GM23248 (cell line): Measurements from ENCODE around the gene CTBP2. TPM values are rescaled to one million over a fixed set of nuclear protein-coding genes. Genes with fewer than 3 reads are reported as not detected.

Experiments used
- DNase-seq: peaks from one replicate; pipeline ENCODE4 v3.0.0-alpha.2; 2015
- H2AFZ ChIP-seq: fragments of 200-600 bp; sonication (generic); 2 replicates; pipeline ENCODE4 v1.6.1; 2016; ENCODE audit warnings: antibody characterized with exemption
- H3F3A ChIP-seq: fragments of 200-600 bp; sonication (generic); 2 replicates; pipeline ENCODE4 v1.6.1; 2016; ENCODE audit warnings: mild to moderate bottlenecking, antibody characterized with exemption, mixed run types; ENCODE audit not compliant: insufficient read depth
- H3K27ac ChIP-seq: fragments of 200-600 bp; sonication (generic); 2 replicates; pipeline ENCODE4 v1.5.1; 2016; ENCODE audit warnings: mild to moderate bottlenecking
- H3K27me3 ChIP-seq: fragments of 200-600 bp; sonication (generic); replicated peaks from 2 replicates; pipeline ENCODE4 v1.6.1; 2016; ENCODE audit warnings: mild to moderate bottlenecking; ENCODE audit not compliant: insufficient read depth
- H3K36me3 ChIP-seq: fragments of 200-600 bp; sonication (generic); 2 replicates; pipeline ENCODE4 v1.6.1; 2016; ENCODE audit warnings: low read depth, mild to moderate bottlenecking
- H3K4me1 ChIP-seq: fragments of 200-600 bp; sonication (generic); 2 replicates; pipeline ENCODE4 v1.6.1; 2016; ENCODE audit warnings: mild to moderate bottlenecking; ENCODE audit not compliant: insufficient read depth
- H3K4me2 ChIP-seq: fragments of 200-600 bp; sonication (generic); one replicate; pipeline ENCODE4 v1.6.1; 2016; ENCODE audit warnings: mild to moderate bottlenecking; ENCODE audit not compliant: unreplicated experiment
- H3K4me3 ChIP-seq: fragments of 200-600 bp; sonication (generic); 2 replicates; pipeline ENCODE4 v1.5.1; 2016; ENCODE audit warnings: mild to moderate bottlenecking
- H3K79me2 ChIP-seq: fragments of 200-600 bp; sonication (generic); 2 replicates; pipeline ENCODE4 v1.6.1; 2016; ENCODE audit warnings: mild to moderate bottlenecking; ENCODE audit not compliant: insufficient read depth
- H3K9ac ChIP-seq: fragments of 200-600 bp; sonication (generic); 2 replicates; pipeline ENCODE4 v1.6.1; 2016; ENCODE audit warnings: mild to moderate bottlenecking
- H3K9me2 ChIP-seq: fragments of 200-600 bp; sonication (generic); 2 replicates; pipeline ENCODE4 v1.6.1; 2016; ENCODE audit warnings: mixed run types, mild to moderate bottlenecking, moderate library complexity; ENCODE audit not compliant: insufficient read depth
- H3K9me3 ChIP-seq: fragments of 200-600 bp; sonication (generic); one replicate; pipeline ENCODE4 v1.6.1; 2017; ENCODE audit warnings: low read depth
- H4K20me1 ChIP-seq: fragments of 200-600 bp; sonication (generic); 2 replicates; pipeline ENCODE4 v1.6.0; 2016; ENCODE audit not compliant: insufficient read depth
- EZH2 ChIP-seq: fragments of 200-600 bp; sonication (generic); IDR thresholded peaks from 2 replicates; pipeline ENCODE4 v1.6.1; 2018; ENCODE audit warnings: antibody characterized with exemption, mild to moderate bottlenecking; ENCODE audit not compliant: insufficient read depth, poor library complexity, severe bottlenecking
- EZH2phosphoT487 ChIP-seq: fragments of 200-600 bp; sonication (generic); IDR thresholded peaks from 2 replicates; pipeline ENCODE4 v1.6.1; 2018; ENCODE audit warnings: antibody characterized with exemption, moderate library complexity, mild to moderate bottlenecking, low read depth; ENCODE audit not compliant: insufficient read depth
- WGBS, 2 experiments: methylation state at CpG; one replicate each; pipeline ENCODE4 v1.1.6; 2015 to 2017; ENCODE audit warnings: low lambda C conversion rate in 2 of 2, low coverage in 1 of 2; ENCODE audit errors: missing lambda C conversion rate in 2 of 2; 5-methylcytosine and 5-hydroxymethylcytosine counted together
- in situ Hi-C: fragments of 300-500 bp; cut with MboI; formaldehyde crosslinking; loops from 2 replicates; pipeline ENCODE4 v1.15.0; 2020
- polyA plus RNA-seq: library from polyadenylated mRNA; unstranded; fragments of >200 nt; fragmentation: Nextera tagmentation; extraction: Ambion mirVana; gene quantifications from 2 replicates; pipeline ENCODE4 v1.2.1, GENCODE V29; 2016
- total RNA-seq: library from RNA; depleted of rRNA; stranded (reverse); fragments of >200 nt; shearing (Covaris generic); gene quantifications from 2 replicates; pipeline ENCODE4 v1.2.3, GENCODE V29; 2014

CTBP2 gene
- total and polyA plus RNA-seq, 2 experiments from 2014 or later, result 52.0 to 65.5 TPM

- Histone ChIP-seq H3K4me2 (peak overlapping the region; percentile 18), H3K4me3 (no peak overlapping the region), H3K27ac (peak overlapping the region; percentile 71), H3F3A (peaks cover 7% of the 10 kb centered on the region; the same call in 1 of the 2 replicates), H3K9me2 (no peaks in the 10 kb centered on the region), H3K79me2 (peaks cover 50% of the 10 kb centered on the region), H3K9me3 (no peaks in the 10 kb centered on the region), H3K27me3 (no peaks in the 10 kb centered on the region), H3K4me1 (peaks cover 8% of the 10 kb centered on the region), H3K36me3 (peaks cover 13% of the 10 kb centered on the region; the same call in 1 of the 2 replicates), H2AFZ (no peak overlapping the region), H3K9ac (peak overlapping the region; percentile 47), H4K20me1 (no peaks in the 10 kb centered on the region)
- TF ChIP-seq EZH2 (no peak), EZH2phosphoT487 (no peak)
- DNase-seq, result peak; percentile 35
- in situ Hi-C loops, result no loop called here
- 59 to 63% methylated on average over 34 to 35 of the region's 35 CpGs for WGBS, 2 experiments
These were observed 159.7 kb downstream of the CTBP2 start for GRCh38 chr10:125000366-125001312.

GRCh38 chr10:124999433-125000365 is 160.7 kb downstream of the CTBP2 start:
- Histone ChIP-seq H2AFZ (no peak overlapping the region), H3K4me1 (peaks cover 8% of the 10 kb centered on the region), H3K27me3 (no peaks in the 10 kb centered on the region), H3K36me3 (peaks cover 13% of the 10 kb centered on the region; the same call in 1 of the 2 replicates), H3K9me3 (no peaks in the 10 kb centered on the region), H3K9ac (peak overlapping the region; percentile 47), H4K20me1 (no peaks in the 10 kb centered on the region), H3K79me2 (peaks cover 42% of the 10 kb centered on the region), H3F3A (peaks cover 7% of the 10 kb centered on the region; the same call in 1 of the 2 replicates), H3K4me2 (peak overlapping the region; percentile 18), H3K4me3 (no peak overlapping the region), H3K9me2 (no peaks in the 10 kb centered on the region), H3K27ac (peak overlapping the region; percentile 71)
- 22 to 25% methylated on average over 29 of the region's 29 CpGs for WGBS, 2 experiments
- in situ Hi-C loops, result no loop called here
- peak; percentile 96 for DNase-seq
- no peak for TF ChIP-seq EZH2phosphoT487

GRCh38 chr10:124998624-124999291 is 161.6 kb downstream of the CTBP2 start:
- DNase-seq, result no peak
- Histone ChIP-seq H3K4me1 (peaks cover 8% of the 10 kb centered on the region), H3K9me2 (no peaks in the 10 kb centered on the region), H3K4me3 (no peak overlapping the region), H2AFZ (no peak overlapping the region), H3K9ac (peak overlapping the region; percentile 47), H3K9me3 (no peaks in the 10 kb centered on the region), H3K4me2 (no peak overlapping the region), H3F3A (peaks cover 10% of the 10 kb centered on the region), H4K20me1 (no peaks in the 10 kb centered on the region), H3K36me3 (peaks cover 13% of the 10 kb centered on the region; the same call in 1 of the 2 replicates), H3K79me2 (peaks cover 36% of the 10 kb centered on the region), H3K27ac (peak overlapping the region; percentile 71), H3K27me3 (no peaks in the 10 kb centered on the region)
- WGBS, 2 experiments, result 85 to 88% methylated on average over 16 of the region's 16 CpGs
- in situ Hi-C loops, result no loop called here
- TF ChIP-seq EZH2 (no peak), EZH2phosphoT487 (no peak)
